ENCODE results near the gene KIR2DL4. TPM values are rescaled to one million over a fixed set of nuclear protein-coding genes. Genes with fewer than 3 reads are reported as not detected.
"Not testable (repeated sequence)": the region's sequence is repeated elsewhere in the genome, so short reads cannot be mapped to it uniquely, and the experiment has no call there.

Gene KIR2DL4
- total RNA-seq, 1 donor = not detected

GRCh38 chr19:54805665-54806515 is 2.5 kb downstream of the KIR2DL4 start:
- no peak for DNase-seq (ENCODE audit: low read depth)
- H3K4me3 ChIP-seq (ENCODE audit: low read depth, low read length) = no peak overlapping the region
- no peak for TF ChIP-seq CTCF (IDR thresholded peaks at IDR 0.05; ENCODE audit: insufficient read depth, low read length)

GRCh38 chr19:54806516-54806838 is 3.1 kb downstream of the KIR2DL4 start:
- TF ChIP-seq CTCF (IDR thresholded peaks at IDR 0.05; ENCODE audit: insufficient read depth, low read length) = no peak
- DNase-seq (ENCODE audit: low read depth) = no peak
- no peak overlapping the region for H3K4me3 ChIP-seq (ENCODE audit: low read depth, low read length)

- DNase-seq (ENCODE audit: low read depth); H3K4me3 ChIP-seq (ENCODE audit: low read depth, low read length): not testable (repeated sequence)
These were observed 11.2 kb downstream of the KIR2DL4 start for GRCh38 chr19:54814571-54814970.

- DNase-seq (ENCODE audit: low read depth); H3K4me3 ChIP-seq (ENCODE audit: low read depth, low read length): not testable (repeated sequence)
These were observed 12.8 kb downstream of the KIR2DL4 start, which contains the start of gene KIR3DL1 for GRCh38 chr19:54816251-54816650. KIR3DL1 (plus strand) TSS chr19:54816468.

- DNase-seq (ENCODE audit: low read depth) = no peak
- H3K4me3 ChIP-seq (ENCODE audit: low read depth, low read length) = no peak overlapping the region
- no peak for TF ChIP-seq CTCF (IDR thresholded peaks at IDR 0.05; ENCODE audit: insufficient read depth, low read length)
These were observed 14.5 kb downstream of the KIR2DL4 start for GRCh38 chr19:54817670-54818536.

- not testable (repeated sequence) for H3K4me3 ChIP-seq (ENCODE audit: low read depth, low read length); DNase-seq (ENCODE audit: low read depth)
These were observed 21.0 kb downstream of the KIR2DL4 start for GRCh38 chr19:54824416-54824815.

- not testable (repeated sequence) for H3K4me3 ChIP-seq (ENCODE audit: low read depth, low read length); DNase-seq (ENCODE audit: low read depth)
These were observed 21.9 kb downstream of the KIR2DL4 start for GRCh38 chr19:54825326-54825725.

- DNase-seq (ENCODE audit: low read depth); H3K4me3 ChIP-seq (ENCODE audit: low read depth, low read length): not testable (repeated sequence)
These were observed 24.7 kb downstream of the KIR2DL4 start for GRCh38 chr19:54828064-54828463.

GRCh38 chr19:54832496-54832895 is 29.1 kb downstream of the KIR2DL4 start, which contains the start of gene KIR2DS4:
KIR2DS4 (plus strand) TSS chr19:54832676.
- not testable (repeated sequence) for H3K4me3 ChIP-seq (ENCODE audit: low read depth, low read length); DNase-seq (ENCODE audit: low read depth)

GRCh38 chr19:54835126-54835525 is 31.7 kb downstream of the KIR2DL4 start:
- not testable (repeated sequence) for H3K4me3 ChIP-seq (ENCODE audit: low read depth, low read length); DNase-seq (ENCODE audit: low read depth)

- not testable (repeated sequence) for DNase-seq (ENCODE audit: low read depth); H3K4me3 ChIP-seq (ENCODE audit: low read depth, low read length)
These were observed 34.1 kb downstream of the KIR2DL4 start for GRCh38 chr19:54837522-54837921.

- not testable (repeated sequence) for H3K4me3 ChIP-seq (ENCODE audit: low read depth, low read length); DNase-seq (ENCODE audit: low read depth)
These were observed 39.8 kb downstream of the KIR2DL4 start for GRCh38 chr19:54843171-54843570.

- DNase-seq (ENCODE audit: low read depth); H3K4me3 ChIP-seq (ENCODE audit: low read depth, low read length): not testable (repeated sequence)
These were observed 46.7 kb downstream of the KIR2DL4 start, which contains the start of gene KIR3DL2 for GRCh38 chr19:54850061-54850640. KIR3DL2 (plus strand) TSS chr19:54850443; CDS start chr19:54850476, 33 bp downstream.

All from fibroblast of the aortic adventitia (primary cell).